ENCODE measurements around the gene TUBB3. TPM values are rescaled to one million over a fixed set of nuclear protein-coding genes. Genes with fewer than 3 reads are reported as not detected.

Gene TUBB3
- total and polyA plus RNA-seq, 9 of the 15 experiments (the other 6 are each of a cell fraction or from before 2014, with no cell fraction given), result 0.18 to 12.5 (median 5.0) TPM

GRCh38 chr16:89972244-89973234 lies 49.4 kb downstream of the TUBB3 start (continued):
- TF ChIP-seq, protein P1, sequence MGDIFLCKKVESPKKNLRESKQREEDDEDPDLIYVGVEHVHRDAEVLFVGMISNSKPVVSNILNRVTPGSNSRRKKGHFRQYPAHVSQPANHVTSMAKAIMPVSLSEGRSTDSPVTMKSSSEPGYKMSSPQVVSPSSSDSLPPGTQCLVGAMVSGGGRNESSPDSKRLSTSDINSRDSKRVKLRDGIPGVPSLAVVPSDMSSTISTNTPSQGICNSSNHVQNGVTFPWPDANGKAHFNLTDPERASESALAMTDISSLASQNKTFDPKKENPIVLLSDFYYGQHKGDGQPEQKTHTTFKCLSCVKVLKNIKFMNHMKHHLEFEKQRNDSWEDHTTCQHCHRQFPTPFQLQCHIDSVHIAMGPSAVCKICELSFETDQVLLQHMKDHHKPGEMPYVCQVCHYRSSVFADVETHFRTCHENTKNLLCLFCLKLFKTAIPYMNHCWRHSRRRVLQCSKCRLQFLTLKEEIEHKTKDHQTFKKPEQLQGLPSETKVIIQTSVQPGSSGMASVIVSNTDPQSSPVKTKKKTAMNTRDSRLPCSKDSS (IDR thresholded peaks at IDR 0.05; ENCODE audit: low read depth, partially characterized antibody), result no peak
- TF ChIP-seq RNF2 (IDR thresholded peaks at IDR 0.05) (no peak), ZNF398 (CRISPR knock-in tag; IDR thresholded peaks at IDR 0.05) (no peak), CTBP1 (IDR thresholded peaks at IDR 0.05; ENCODE audit: borderline replicate concordance) (peak; percentile 99), E2F4 (CRISPR knock-in tag; IDR thresholded peaks at IDR 0.05; ENCODE audit: low read depth) (peak; percentile 85), KDM5B (IDR thresholded peaks at IDR 0.05; ENCODE audit: insufficient replicate concordance, low read depth, low read length) (peak; percentile 90), POLR3G (IDR thresholded peaks at IDR 0.05; ENCODE audit: extremely low read depth, insufficient read length, insufficient replicate concordance) (no peak), ZKSCAN8 (CRISPR knock-in tag; IDR thresholded peaks at IDR 0.05) (no peak), POU5F1 (IDR thresholded peaks at IDR 0.05; ENCODE audit: borderline replicate concordance, low read depth, low read length, partially characterized antibody) (peak; percentile 74), TAF9B (IDR thresholded peaks at IDR 0.05; ENCODE audit: partially characterized antibody) (no peak)
- TF ChIP-seq, protein P2, sequence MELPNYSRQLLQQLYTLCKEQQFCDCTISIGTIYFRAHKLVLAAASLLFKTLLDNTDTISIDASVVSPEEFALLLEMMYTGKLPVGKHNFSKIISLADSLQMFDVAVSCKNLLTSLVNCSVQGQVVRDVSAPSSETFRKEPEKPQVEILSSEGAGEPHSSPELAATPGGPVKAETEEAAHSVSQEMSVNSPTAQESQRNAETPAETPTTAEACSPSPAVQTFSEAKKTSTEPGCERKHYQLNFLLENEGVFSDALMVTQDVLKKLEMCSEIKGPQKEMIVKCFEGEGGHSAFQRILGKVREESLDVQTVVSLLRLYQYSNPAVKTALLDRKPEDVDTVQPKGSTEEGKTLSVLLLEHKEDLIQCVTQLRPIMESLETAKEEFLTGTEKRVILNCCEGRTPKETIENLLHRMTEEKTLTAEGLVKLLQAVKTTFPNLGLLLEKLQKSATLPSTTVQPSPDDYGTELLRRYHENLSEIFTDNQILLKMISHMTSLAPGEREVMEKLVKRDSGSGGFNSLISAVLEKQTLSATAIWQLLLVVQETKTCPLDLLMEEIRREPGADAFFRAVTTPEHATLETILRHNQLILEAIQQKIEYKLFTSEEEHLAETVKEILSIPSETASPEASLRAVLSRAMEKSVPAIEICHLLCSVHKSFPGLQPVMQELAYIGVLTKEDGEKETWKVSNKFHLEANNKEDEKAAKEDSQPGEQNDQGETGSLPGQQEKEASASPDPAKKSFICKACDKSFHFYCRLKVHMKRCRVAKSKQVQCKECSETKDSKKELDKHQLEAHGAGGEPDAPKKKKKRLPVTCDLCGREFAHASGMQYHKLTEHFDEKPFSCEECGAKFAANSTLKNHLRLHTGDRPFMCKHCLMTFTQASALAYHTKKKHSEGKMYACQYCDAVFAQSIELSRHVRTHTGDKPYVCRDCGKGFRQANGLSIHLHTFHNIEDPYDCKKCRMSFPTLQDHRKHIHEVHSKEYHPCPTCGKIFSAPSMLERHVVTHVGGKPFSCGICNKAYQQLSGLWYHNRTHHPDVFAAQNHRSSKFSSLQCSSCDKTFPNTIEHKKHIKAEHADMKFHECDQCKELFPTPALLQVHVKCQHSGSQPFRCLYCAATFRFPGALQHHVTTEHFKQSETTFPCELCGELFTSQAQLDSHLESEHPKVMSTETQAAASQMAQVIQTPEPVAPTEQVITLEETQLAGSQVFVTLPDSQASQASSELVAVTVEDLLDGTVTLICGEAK (IDR thresholded peaks at IDR 0.05), result peak; percentile 47; the same call in 1 of the 2 replicates
- TF ChIP-seq, protein P2 (CRISPR knock-in tag; IDR thresholded peaks at IDR 0.05), result no peak

All from K562 (cell line).